Cardiac fibroblast (primary cell): Measurements from ENCODE around the gene PTPRN2.

Source experiments
- DNase-seq, 2 donors: peaks; one replicate each; pipeline versions ENCODE4 v3.0.0 to v3.0.0-alpha.2; 2010; ENCODE audit warnings: low read depth in 2 of 2
- H3K4me3 ChIP-seq, 2 donors: replicated peaks in 1 of 2; 1 replicate in 1 of 2; 2 replicates in 1 of 2; pipeline ENCODE4 v1.5.1; 2011; ENCODE audit warnings: low read depth in 2 of 2, low read length in 2 of 2, mild to moderate bottlenecking in 2 of 2, moderate library complexity in 1 of 2
- CTCF ChIP-seq: IDR thresholded peaks from one replicate; pipeline ENCODE4 v1.5.1; 2011; ENCODE audit warnings: low read depth, mild to moderate bottlenecking, low read length, inconsistent platforms

PTPRN2 gene

DNA sequence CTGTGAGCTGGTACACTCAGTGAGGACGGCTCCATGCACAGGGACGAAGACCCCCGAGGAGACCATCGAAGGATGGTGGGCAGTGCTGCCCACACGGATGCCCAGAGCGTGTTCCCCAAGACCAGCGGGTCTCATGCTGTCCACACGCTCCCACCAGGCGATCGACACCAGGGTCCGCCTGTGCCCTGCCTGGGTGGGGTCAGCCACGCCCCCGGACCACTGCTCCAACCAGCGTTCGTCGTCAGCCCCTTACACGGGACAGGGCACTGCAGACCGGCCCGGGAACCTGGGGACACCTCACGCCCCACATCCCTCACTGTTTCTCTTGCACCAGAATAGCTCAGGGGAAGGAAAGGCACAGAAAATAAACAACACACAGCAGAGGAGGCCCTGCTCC lies 1027.4 kb downstream of the PTPRN2 start:
- no peak for TF ChIP-seq CTCF
- no peak overlapping the region for H3K4me3 ChIP-seq
- no peak for DNase-seq

DNA sequence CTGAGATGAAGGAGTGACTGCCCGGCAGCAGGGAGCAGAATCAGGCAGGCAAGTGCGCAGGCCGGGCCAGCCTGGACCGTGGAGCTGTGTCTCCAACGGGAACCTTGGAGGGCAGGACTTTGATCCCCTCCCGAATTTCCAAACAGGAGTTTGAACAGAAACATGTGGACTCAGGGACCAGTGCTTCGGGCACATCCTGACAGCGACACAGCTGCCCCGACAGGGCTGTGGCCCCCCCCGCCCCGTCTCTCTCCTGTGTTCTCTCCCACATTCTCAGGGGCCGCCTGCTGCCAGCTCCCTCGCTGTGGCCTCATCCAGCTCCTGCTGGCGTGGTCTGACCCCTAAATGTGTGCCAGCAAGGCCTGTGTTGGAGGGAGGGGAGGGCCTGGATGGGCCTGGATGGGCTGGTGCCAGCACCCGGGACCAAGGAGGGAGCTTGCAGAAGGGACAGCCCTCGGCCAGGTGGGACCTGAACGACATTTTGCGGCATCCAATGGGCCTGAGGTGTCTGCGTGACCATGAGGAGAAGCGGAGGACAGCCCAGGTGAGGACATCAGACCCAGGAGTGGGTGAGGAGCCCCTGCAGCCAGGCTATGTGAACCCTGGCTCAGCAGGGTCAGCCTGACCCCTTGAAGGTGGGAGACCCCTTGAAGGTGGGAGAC lies 1027.9 kb downstream of the PTPRN2 start:
- no peak for DNase-seq
- TF ChIP-seq CTCF, result no peak
- no peak overlapping the region for H3K4me3 ChIP-seq

GRCh38 chr7:157558875-157559595 lies 1028.6 kb downstream of the PTPRN2 start:
- TF ChIP-seq CTCF, result no peak
- no peak overlapping the region for H3K4me3 ChIP-seq
- no peak for DNase-seq

DNA sequence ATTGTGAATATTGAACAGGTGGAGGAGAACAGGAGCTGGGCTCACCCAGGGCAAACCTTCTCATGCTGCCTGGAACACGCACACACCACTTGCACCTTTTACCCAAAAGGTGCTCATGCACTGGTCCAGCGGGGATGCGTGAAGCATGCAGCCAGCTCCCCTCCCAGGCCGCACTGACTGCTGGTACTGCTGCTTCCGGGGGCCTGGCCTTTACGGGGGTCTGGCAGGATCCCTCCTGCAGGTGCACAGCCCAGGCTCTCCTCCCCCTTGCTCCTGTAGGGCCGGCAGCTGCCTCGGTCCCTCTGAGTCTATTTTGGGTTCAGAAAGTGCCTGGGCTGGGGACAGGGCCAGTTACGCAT lies 1029.1 kb downstream of the PTPRN2 start:
- TF ChIP-seq CTCF, result no peak

GRCh38 chr7:157558061-157558460 lies 1029.6 kb downstream of the PTPRN2 start:
- H3K4me3 ChIP-seq, result no peak overlapping the region
- DNase-seq, result no peak
- no peak for TF ChIP-seq CTCF

More for the DNA sequence above, 1029.1 kb downstream of the PTPRN2 start:
- H3K4me3 ChIP-seq, result no peak overlapping the region
- no peak for DNase-seq

DNA sequence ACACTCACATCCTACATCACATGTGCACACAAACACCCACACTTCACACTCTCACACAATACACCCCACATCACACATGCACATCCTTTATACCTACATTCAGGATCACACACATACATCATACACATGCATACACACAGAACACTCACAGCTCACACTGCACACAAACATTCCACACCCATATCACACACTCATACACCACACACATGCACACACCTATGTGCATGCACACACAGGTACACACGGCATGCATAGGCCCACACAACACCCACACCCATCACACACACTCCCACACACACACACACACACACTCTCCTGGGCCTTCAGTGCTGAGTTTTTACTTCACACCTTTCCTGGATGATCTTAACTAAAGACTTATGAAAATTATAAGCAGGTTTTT lies 1030.4 kb downstream of the PTPRN2 start:
- no peak for TF ChIP-seq CTCF
- H3K4me3 ChIP-seq, result no peak overlapping the region
- no peak for DNase-seq

DNA sequence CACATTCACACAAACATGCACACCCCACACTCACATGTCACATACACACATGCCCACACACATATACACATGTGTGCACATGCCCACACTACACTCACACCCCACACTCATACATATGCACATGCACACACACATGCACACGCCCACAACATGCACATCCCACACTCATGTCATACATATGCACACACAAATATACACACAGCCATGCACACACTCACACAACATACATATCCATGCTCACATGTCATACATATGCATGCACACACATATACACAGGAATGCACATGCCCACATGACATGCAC lies 1031.0 kb downstream of the PTPRN2 start:
- H3K4me3 ChIP-seq, result no peak overlapping the region
- TF ChIP-seq CTCF, result no peak
- no peak for DNase-seq
